Astrocyte (in vitro differentiated cells and primary cell): ENCODE data around the gene SLC12A2. TPM values are rescaled to one million over a fixed set of nuclear protein-coding genes. Genes with fewer than 3 reads are reported as not detected.

Experiments
- DNase-seq: peaks from one replicate; pipeline ENCODE4 v3.0.0-alpha.2; 2010; ENCODE audit warnings: low read depth
- FAIRE-seq: peaks from 2 replicates; lab custom pipeline; 2011; peaks lifted over from hg19 to GRCh38; lab: Jason Lieb, UNC
- H2AFZ ChIP-seq: 2 replicates; pipeline ENCODE4 v1.6.0; 2012; ENCODE audit warnings: low read depth, low read length, inconsistent platforms
- H3K27ac ChIP-seq: 2 replicates; pipeline ENCODE4 v1.5.1; 2011; ENCODE audit warnings: low read depth, low read length, inconsistent platforms
- H3K27me3 ChIP-seq: 2 replicates; pipeline ENCODE4 v1.6.0; 2011; ENCODE audit warnings: low read length, inconsistent platforms; ENCODE audit not compliant: insufficient read depth
- H3K36me3 ChIP-seq: 2 replicates; pipeline ENCODE4 v1.5.1; 2011; ENCODE audit warnings: low read length, inconsistent platforms; ENCODE audit not compliant: insufficient read depth
- H3K4me1 ChIP-seq: 2 replicates; pipeline ENCODE4 v1.5.1; 2011; ENCODE audit warnings: low read length, inconsistent platforms; ENCODE audit not compliant: insufficient read depth
- H3K4me2 ChIP-seq: 2 replicates; pipeline ENCODE4 v1.6.0; 2012; ENCODE audit warnings: low read length, inconsistent platforms
- H3K4me3 ChIP-seq: 2 replicates; pipeline ENCODE4 v1.5.1; 2011; ENCODE audit warnings: low read depth, mild to moderate bottlenecking, low read length, inconsistent platforms; ENCODE audit not compliant: insufficient read depth
- H3K79me2 ChIP-seq: 2 replicates; pipeline ENCODE4 v1.6.0; 2012; ENCODE audit warnings: mild to moderate bottlenecking, low read length, inconsistent platforms; ENCODE audit not compliant: insufficient read depth
- H3K9ac ChIP-seq: 2 replicates; pipeline ENCODE4 v1.6.0; 2012; ENCODE audit warnings: mild to moderate bottlenecking, low read length, inconsistent platforms
- H3K9me3 ChIP-seq: 2 replicates; pipeline ENCODE4 v1.5.1; 2012; ENCODE audit warnings: low read depth, mild to moderate bottlenecking, low read length, inconsistent platforms; ENCODE audit not compliant: insufficient read depth
- H4K20me1 ChIP-seq: 2 replicates; pipeline ENCODE4 v1.6.0; 2012; ENCODE audit warnings: low read length, inconsistent platforms; ENCODE audit not compliant: insufficient read depth
- H3K27ac Mint-ChIP-seq: one replicate; pipeline ENCODE4 v1.8.0; 2021; ENCODE audit warnings: mild to moderate bottlenecking, mixed read lengths; ENCODE audit not compliant: unreplicated experiment
- H3K27me3 Mint-ChIP-seq: one replicate; pipeline ENCODE4 v1.8.0; 2021; ENCODE audit warnings: low read depth, mixed read lengths; ENCODE audit not compliant: unreplicated experiment
- H3K36me3 Mint-ChIP-seq: one replicate; pipeline ENCODE4 v1.8.0; 2021; ENCODE audit warnings: low read depth, mixed read lengths; ENCODE audit not compliant: unreplicated experiment
- H3K4me1 Mint-ChIP-seq: one replicate; pipeline ENCODE4 v1.8.0; 2021; ENCODE audit warnings: low read depth, mixed read lengths; ENCODE audit not compliant: unreplicated experiment
- H3K4me3 Mint-ChIP-seq: one replicate; pipeline ENCODE4 v1.8.0; 2021; ENCODE audit warnings: mild to moderate bottlenecking, moderate library complexity, mixed read lengths; ENCODE audit not compliant: unreplicated experiment
- H3K9me3 Mint-ChIP-seq: one replicate; pipeline ENCODE4 v1.8.0; 2021; ENCODE audit warnings: mild to moderate bottlenecking, mixed read lengths; ENCODE audit not compliant: unreplicated experiment
- EZH2 ChIP-seq: IDR thresholded peaks from 2 replicates; pipeline ENCODE4 v1.6.1; 2012; ENCODE audit warnings: mild to moderate bottlenecking, low read length, inconsistent platforms; ENCODE audit not compliant: insufficient read depth
- total RNA-seq: library from RNA; stranded (reverse); gene quantifications from 2 replicates; pipeline ENCODE4 v1.2.1, GENCODE V29; 2021
- TF ChIP-seq, protein P1 (sequence below): IDR thresholded peaks from 2 replicates; pipeline ENCODE4 v1.5.1; 2011; ENCODE audit warnings: low read depth, mild to moderate bottlenecking, inconsistent platforms, low read length, moderate library complexity; ENCODE audit not compliant: insufficient read depth

SLC12A2 gene
- total RNA-seq, 1 donor from 2014 or later, result 20.3 TPM

DNA sequence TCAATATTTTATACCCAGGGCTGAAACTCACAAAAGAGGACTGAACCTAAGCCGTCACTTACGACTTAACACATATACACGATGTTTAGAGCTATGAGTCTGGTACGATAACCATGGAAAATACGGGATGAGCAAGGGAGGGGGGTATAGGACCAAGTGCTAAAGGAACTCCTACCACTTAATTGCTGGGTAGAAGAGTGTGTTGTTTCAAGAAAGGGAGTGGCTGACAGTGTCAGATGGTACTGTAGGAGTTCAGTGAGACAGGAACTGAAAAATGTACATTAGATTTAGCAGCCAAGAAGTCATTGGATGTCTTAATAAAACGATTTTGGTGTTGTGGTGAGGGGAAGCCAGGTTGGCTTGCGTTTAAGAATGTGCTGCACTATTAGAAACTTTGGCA is 21.6 kb downstream of the SLC12A2 start:
- Histone ChIP-seq H3K27me3 (no peaks in the 10 kb centered on the region), H4K20me1 (peaks cover 3% of the 10 kb centered on the region), H3K4me2 (no peak overlapping the region), H3K9me3 (no peaks in the 10 kb centered on the region), H3K4me1 (peaks cover 3% of the 10 kb centered on the region), H3K36me3 (no peaks in the 10 kb centered on the region), H3K4me3 (no peak overlapping the region), H3K79me2 (peaks cover 55% of the 10 kb centered on the region), H3K27ac (no peak overlapping the region), H2AFZ (no peak overlapping the region), H3K9ac (no peak overlapping the region)
- FAIRE-seq (no peak), DNase-seq (no peak)
- no peaks in the 10 kb centered on the region for H3K9me3 Mint-ChIP-seq
- peaks cover 4% of the 10 kb centered on the region for H3K4me1 Mint-ChIP-seq
- no peaks in the 10 kb centered on the region for H3K27me3 Mint-ChIP-seq
- no peak overlapping the region for H3K4me3 Mint-ChIP-seq
- no peak for TF ChIP-seq EZH2
- TF ChIP-seq, protein P1, sequence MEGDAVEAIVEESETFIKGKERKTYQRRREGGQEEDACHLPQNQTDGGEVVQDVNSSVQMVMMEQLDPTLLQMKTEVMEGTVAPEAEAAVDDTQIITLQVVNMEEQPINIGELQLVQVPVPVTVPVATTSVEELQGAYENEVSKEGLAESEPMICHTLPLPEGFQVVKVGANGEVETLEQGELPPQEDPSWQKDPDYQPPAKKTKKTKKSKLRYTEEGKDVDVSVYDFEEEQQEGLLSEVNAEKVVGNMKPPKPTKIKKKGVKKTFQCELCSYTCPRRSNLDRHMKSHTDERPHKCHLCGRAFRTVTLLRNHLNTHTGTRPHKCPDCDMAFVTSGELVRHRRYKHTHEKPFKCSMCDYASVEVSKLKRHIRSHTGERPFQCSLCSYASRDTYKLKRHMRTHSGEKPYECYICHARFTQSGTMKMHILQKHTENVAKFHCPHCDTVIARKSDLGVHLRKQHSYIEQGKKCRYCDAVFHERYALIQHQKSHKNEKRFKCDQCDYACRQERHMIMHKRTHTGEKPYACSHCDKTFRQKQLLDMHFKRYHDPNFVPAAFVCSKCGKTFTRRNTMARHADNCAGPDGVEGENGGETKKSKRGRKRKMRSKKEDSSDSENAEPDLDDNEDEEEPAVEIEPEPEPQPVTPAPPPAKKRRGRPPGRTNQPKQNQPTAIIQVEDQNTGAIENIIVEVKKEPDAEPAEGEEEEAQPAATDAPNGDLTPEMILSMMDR, result no peak
- no peak overlapping the region for H3K27ac Mint-ChIP-seq
- H3K36me3 Mint-ChIP-seq, result peaks cover 2% of the 10 kb centered on the region

DNA sequence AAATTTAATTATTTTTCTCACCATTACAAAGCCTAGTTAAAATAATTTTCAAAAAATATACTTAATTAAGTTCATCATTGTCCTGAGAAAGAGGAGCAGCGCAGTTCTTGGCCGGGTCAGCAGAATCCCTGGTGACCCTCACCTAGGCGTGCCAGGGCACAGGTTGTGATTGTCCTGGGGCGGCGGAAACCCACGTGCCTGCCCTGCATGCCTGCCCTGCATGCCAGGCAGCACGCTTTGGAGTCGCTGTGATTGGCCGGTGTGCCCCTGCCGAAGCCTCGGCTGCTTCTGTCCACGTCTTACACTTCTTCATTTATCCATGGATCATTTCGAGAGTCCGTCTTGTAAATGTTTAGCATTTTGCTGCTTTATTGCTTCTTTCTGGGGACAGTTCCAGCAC is 25.6 kb downstream of the SLC12A2 start:
- Mint-ChIP-seq H3K4me1 (peaks cover 13% of the 10 kb centered on the region), H3K27me3 (no peaks in the 10 kb centered on the region), H3K4me3 (no peak overlapping the region), H3K36me3 (peaks cover 3% of the 10 kb centered on the region), H3K27ac (no peak overlapping the region), H3K9me3 (no peaks in the 10 kb centered on the region)
- Histone ChIP-seq H4K20me1 (peaks cover 3% of the 10 kb centered on the region), H3K9me3 (no peaks in the 10 kb centered on the region), H2AFZ (no peak overlapping the region), H3K27me3 (no peaks in the 10 kb centered on the region), H3K79me2 (peaks cover 34% of the 10 kb centered on the region), H3K4me3 (no peak overlapping the region), H3K4me2 (no peak overlapping the region), H3K36me3 (no peaks in the 10 kb centered on the region), H3K9ac (no peak overlapping the region), H3K4me1 (peaks cover 7% of the 10 kb centered on the region), H3K27ac (no peak overlapping the region)
- no peak for TF ChIP-seq EZH2
- TF ChIP-seq, protein P1, result no peak
- FAIRE-seq, result no peak
- DNase-seq, result no peak

DNA sequence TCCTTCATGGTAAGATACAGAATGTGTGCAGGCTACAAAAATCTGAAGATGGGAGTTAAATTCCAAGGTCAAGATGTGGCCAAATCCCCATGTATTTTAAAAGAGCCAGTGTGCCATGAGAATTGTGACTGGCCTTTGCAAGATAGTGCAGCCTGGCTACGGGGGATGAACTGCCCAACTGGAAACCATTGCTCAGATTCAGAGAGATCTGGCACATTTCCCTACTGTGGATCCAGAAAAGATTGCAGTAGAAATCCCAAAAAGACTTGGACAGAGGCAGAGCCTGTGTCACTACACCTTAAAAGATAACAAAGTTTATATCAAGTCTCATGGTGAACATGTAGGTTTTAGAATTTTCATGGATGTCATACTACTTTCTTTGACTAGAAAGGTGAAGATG is 26.2 kb downstream of the SLC12A2 start:
- Histone ChIP-seq H3K36me3 (no peaks in the 10 kb centered on the region), H3K9me3 (no peaks in the 10 kb centered on the region), H3K27ac (no peak overlapping the region), H4K20me1 (peaks cover 3% of the 10 kb centered on the region), H3K4me2 (no peak overlapping the region), H3K4me1 (peaks cover 7% of the 10 kb centered on the region), H3K79me2 (peaks cover 34% of the 10 kb centered on the region), H3K27me3 (no peaks in the 10 kb centered on the region), H3K9ac (no peak overlapping the region), H3K4me3 (no peak overlapping the region), H2AFZ (no peak overlapping the region)
- Mint-ChIP-seq H3K4me3 (no peak overlapping the region), H3K27me3 (no peaks in the 10 kb centered on the region), H3K27ac (no peak overlapping the region), H3K9me3 (no peaks in the 10 kb centered on the region), H3K36me3 (peaks cover 3% of the 10 kb centered on the region), H3K4me1 (peaks cover 13% of the 10 kb centered on the region)
- FAIRE-seq (no peak), DNase-seq (no peak)
- TF ChIP-seq, protein P1, result no peak
- no peak for TF ChIP-seq EZH2
